GM18526 (cell line): Measurements from ENCODE around the gene ATOH8.

Experiments used
- POLR2A ChIP-seq: IDR thresholded peaks from 3 replicates; pipeline ENCODE4 v1.6.1; 2011; ENCODE audit not compliant: insufficient read length; ENCODE audit errors: extremely low read depth

The ATOH8 gene

GRCh38 chr2:85827879-85828569, 74.2 kb downstream of the ATOH8 start:
- TF ChIP-seq POLR2A = no peak

DNA sequence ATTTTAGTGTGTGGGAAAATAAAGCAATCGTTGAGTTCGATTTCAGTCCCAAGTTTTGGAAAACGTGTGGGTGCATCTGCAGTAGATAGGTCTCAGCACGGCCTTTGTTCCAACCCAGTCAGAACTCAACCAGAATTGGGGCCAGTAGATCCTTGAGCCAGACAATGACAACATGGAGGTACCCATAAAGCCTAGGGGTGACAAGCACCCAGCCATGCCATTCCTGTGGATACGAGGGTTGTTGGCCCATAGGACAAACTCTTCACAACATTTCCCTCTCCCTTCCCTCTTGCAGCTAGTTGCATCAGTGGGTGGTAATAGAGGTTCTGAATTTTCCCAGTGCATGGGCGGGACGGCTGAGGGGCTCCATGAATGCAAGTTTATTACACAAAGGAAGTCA, 74.9 kb downstream of the ATOH8 start:
- no peak for TF ChIP-seq POLR2A

DNA sequence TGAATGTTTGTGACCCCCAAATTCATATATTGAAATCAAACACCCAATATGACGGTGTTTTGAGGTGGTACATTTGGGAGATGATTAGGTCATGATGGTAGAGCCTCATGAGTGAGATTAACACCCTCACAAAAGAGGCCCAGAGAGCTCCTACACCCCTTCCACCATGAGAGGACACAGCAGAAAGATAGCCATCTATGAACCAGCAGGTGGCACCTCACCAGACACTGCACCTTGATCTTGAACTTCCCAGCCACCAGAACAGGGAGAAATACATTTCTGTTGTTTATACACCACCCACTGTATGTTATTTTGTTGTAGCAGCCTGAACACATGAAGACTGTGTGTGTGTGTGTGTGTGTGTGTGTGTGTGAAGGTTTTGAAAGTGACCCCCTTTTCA, 76.9 kb downstream of the ATOH8 start:
- TF ChIP-seq POLR2A = no peak

- TF ChIP-seq POLR2A = no peak
Measured at GRCh38 chr2:85831735-85832134, 77.9 kb downstream of the ATOH8 start.

- TF ChIP-seq POLR2A = no peak
Measured at GRCh38 chr2:85834466-85834865, 80.7 kb downstream of the ATOH8 start.
